GM12878 (cell line): ENCODE results near the gene RAB34. TPM values are rescaled to one million over a fixed set of nuclear protein-coding genes. Genes with fewer than 3 reads are reported as not detected.
A peak's percentile ranks its signal among the peaks of the same experiment; 100 is the strongest.

Source experiments
- ATF7 ChIP-seq: fragments of 450-650 bp; IDR thresholded peaks from 2 replicates; pipeline ENCODE4 v1.6.1; 2016; ENCODE audit warnings: low read depth, mild to moderate bottlenecking
- BACH1 ChIP-seq: fragments of 450-650 bp; IDR thresholded peaks from 2 replicates; pipeline ENCODE4 v1.6.1; 2017; ENCODE audit warnings: mild to moderate bottlenecking, borderline replicate concordance
- CBX5 ChIP-seq: sonication (generic); IDR thresholded peaks from 2 replicates; pipeline ENCODE4 v1.6.1; 2016; ENCODE audit warnings: low read depth, moderate library complexity, mild to moderate bottlenecking, inconsistent platforms
- CHD1 ChIP-seq: IDR thresholded peaks from 2 replicates; pipeline ENCODE4 v1.6.1; 2012; ENCODE audit warnings: low read depth, low read length, improper control_type of control experiment
- EGR1 ChIP-seq, 2 experiments: IDR thresholded peaks; 1 replicate in 1 of 2; 2 replicates in 1 of 2; pipeline ENCODE4 v1.6.1; 2011 to 2012; ENCODE audit warnings: low read depth in 2 of 2, low read length in 2 of 2, borderline replicate concordance in 1 of 2, mild to moderate bottlenecking in 1 of 2, moderate library complexity in 1 of 2
- ELK1 ChIP-seq: IDR thresholded peaks from 2 replicates; pipeline ENCODE4 v1.6.1; 2012; ENCODE audit warnings: low read depth, low read length, improper control_type of control experiment
- EP300 ChIP-seq, 2 experiments: fragments of 150-350 bp in 1 of 2; IDR thresholded peaks; 2 replicates each; pipeline ENCODE4 v1.6.1; 2011 to 2012; ENCODE audit warnings: low read depth in 2 of 2, low read length in 2 of 2, borderline replicate concordance in 1 of 2, improper control_type of control experiment in 1 of 2, inconsistent platforms in 1 of 2; ENCODE audit not compliant: control insufficient read depth in 1 of 2
- EZH2 ChIP-seq: IDR thresholded peaks from 2 replicates; pipeline ENCODE4 v1.6.1; 2012; ENCODE audit warnings: low read depth, mild to moderate bottlenecking, control low read depth, inconsistent platforms, low read length, borderline replicate concordance; ENCODE audit not compliant: control insufficient read depth
- HCFC1 ChIP-seq: fragments of 150-350 bp; IDR thresholded peaks from 2 replicates; pipeline ENCODE4 v1.6.1; 2014; ENCODE audit warnings: low read length
- IRF4 ChIP-seq: IDR thresholded peaks from 2 replicates; pipeline ENCODE4 v1.6.1; 2011; ENCODE audit warnings: low read depth, low read length
- JUNB ChIP-seq: IDR thresholded peaks from 2 replicates; pipeline ENCODE4 v1.6.1; 2016; ENCODE audit warnings: antibody characterized with exemption, mild to moderate bottlenecking
- KDM1A ChIP-seq: fragments of 200-600 bp; sonication (generic); IDR thresholded peaks from 2 replicates; pipeline ENCODE4 v1.6.1; 2016; ENCODE audit warnings: borderline replicate concordance
- MTA3 ChIP-seq: IDR thresholded peaks from 2 replicates; pipeline ENCODE4 v1.6.1; 2012; ENCODE audit warnings: low read length, inconsistent platforms, borderline replicate concordance
- NFXL1 ChIP-seq: fragments of 450-650 bp; IDR thresholded peaks from 2 replicates; pipeline ENCODE4 v1.6.1; 2017; ENCODE audit warnings: antibody characterized with exemption, mild to moderate bottlenecking, borderline replicate concordance
- POLR2A ChIP-seq: IDR thresholded peaks from 2 replicates; pipeline ENCODE4 v1.6.1; 2011; ENCODE audit warnings: low read depth, mild to moderate bottlenecking, low read length
- RAD21 ChIP-seq: IDR thresholded peaks from 2 replicates; pipeline ENCODE4 v1.6.1; 2011; ENCODE audit warnings: mild to moderate bottlenecking, low read depth, low read length, moderate library complexity; ENCODE audit not compliant: insufficient read depth
- SMAD1 ChIP-seq: fragments of 450-650 bp; IDR thresholded peaks from 2 replicates; pipeline ENCODE4 v1.6.1; 2018; ENCODE audit warnings: mild to moderate bottlenecking, low read depth; ENCODE audit not compliant: partially characterized antibody
- SMARCA5 ChIP-seq: fragments of 450-650 bp; IDR thresholded peaks from 2 replicates; pipeline ENCODE4 v1.6.1; 2017; ENCODE audit warnings: mild to moderate bottlenecking
- SPI1 ChIP-seq: IDR thresholded peaks from 2 replicates; pipeline ENCODE4 v1.6.1; 2011; ENCODE audit warnings: low read depth, mild to moderate bottlenecking, low read length, moderate library complexity, borderline replicate concordance; ENCODE audit not compliant: insufficient read depth
- SUPT20H ChIP-seq: IDR thresholded peaks from 2 replicates; pipeline ENCODE4 v1.6.1; 2011; ENCODE audit warnings: low read depth, mild to moderate bottlenecking, low read length, moderate library complexity, borderline replicate concordance; ENCODE audit not compliant: control insufficient read depth
- TBL1XR1 ChIP-seq: IDR thresholded peaks from 2 replicates; pipeline ENCODE4 v1.6.1; 2012; ENCODE audit warnings: low read depth, low read length, improper control_type of control experiment
- WRNIP1 ChIP-seq: IDR thresholded peaks from 2 replicates; pipeline ENCODE4 v1.6.1; 2011; ENCODE audit warnings: low read depth, low read length, improper control_type of control experiment, borderline replicate concordance
- YBX1 ChIP-seq: fragments of 450-650 bp; IDR thresholded peaks from 2 replicates; pipeline ENCODE4 v1.6.1; 2016; ENCODE audit warnings: antibody characterized with exemption
- ZBTB33 ChIP-seq: fragments of 450-650 bp; IDR thresholded peaks from 2 replicates; pipeline ENCODE4 v1.6.1; 2017; ENCODE audit warnings: mild to moderate bottlenecking
- ZNF217 ChIP-seq: fragments of 450-650 bp; IDR thresholded peaks from 2 replicates; pipeline ENCODE4 v1.6.1; 2017; ENCODE audit warnings: antibody characterized with exemption, mild to moderate bottlenecking
- ZNF24 ChIP-seq: fragments of 450-650 bp; IDR thresholded peaks from 2 replicates; pipeline ENCODE4 v1.6.1; 2017; ENCODE audit warnings: antibody characterized with exemption, mild to moderate bottlenecking
- ZNF274 ChIP-seq: IDR thresholded peaks from one replicate; pipeline ENCODE4 v1.8.0; 2011; ENCODE audit not compliant: insufficient read length, insufficient read depth
- polyA plus RNA-seq, 11 experiments: library from polyadenylated mRNA; depleted of rRNA in 4 of 11; unstranded in 6 of 11; stranded (reverse) in 5 of 11; fragments of >200 nt; fragmentation: Nextera tagmentation in 4 of 11; fragmentation: Illumina TruSeq in 1 of 11; extraction: Ambion mirVana in 4 of 11; extraction: Trizol in 1 of 11; gene quantifications; 1 replicate in 1 of 11; 2 replicates in 10 of 11; pipeline versions ENCODE4 v1.2.1 to v1.2.3, GENCODE V29; 2011 to 2016; ENCODE audit warnings: inconsistent platforms in 2 of 11, missing spikeins in 2 of 11, low read depth in 1 of 11
- total RNA-seq, 4 experiments: library from RNA; depleted of rRNA in 3 of 4; stranded (reverse); fragments of >200 nt in 3 of 4; fragmentation: Illumina TruSeq in 1 of 4; extraction: Trizol in 1 of 4; gene quantifications; 2 replicates each; pipeline versions ENCODE4 v1.2.1 to v1.2.3, GENCODE V29; 2013 to 2021

The RAB34 gene
- total and polyA plus RNA-seq, 10 of the 15 experiments (the other 5 are each of a cell fraction or from before 2014, with no cell fraction given): 0.37 to 46.4 (median 32.8) TPM

DNA sequence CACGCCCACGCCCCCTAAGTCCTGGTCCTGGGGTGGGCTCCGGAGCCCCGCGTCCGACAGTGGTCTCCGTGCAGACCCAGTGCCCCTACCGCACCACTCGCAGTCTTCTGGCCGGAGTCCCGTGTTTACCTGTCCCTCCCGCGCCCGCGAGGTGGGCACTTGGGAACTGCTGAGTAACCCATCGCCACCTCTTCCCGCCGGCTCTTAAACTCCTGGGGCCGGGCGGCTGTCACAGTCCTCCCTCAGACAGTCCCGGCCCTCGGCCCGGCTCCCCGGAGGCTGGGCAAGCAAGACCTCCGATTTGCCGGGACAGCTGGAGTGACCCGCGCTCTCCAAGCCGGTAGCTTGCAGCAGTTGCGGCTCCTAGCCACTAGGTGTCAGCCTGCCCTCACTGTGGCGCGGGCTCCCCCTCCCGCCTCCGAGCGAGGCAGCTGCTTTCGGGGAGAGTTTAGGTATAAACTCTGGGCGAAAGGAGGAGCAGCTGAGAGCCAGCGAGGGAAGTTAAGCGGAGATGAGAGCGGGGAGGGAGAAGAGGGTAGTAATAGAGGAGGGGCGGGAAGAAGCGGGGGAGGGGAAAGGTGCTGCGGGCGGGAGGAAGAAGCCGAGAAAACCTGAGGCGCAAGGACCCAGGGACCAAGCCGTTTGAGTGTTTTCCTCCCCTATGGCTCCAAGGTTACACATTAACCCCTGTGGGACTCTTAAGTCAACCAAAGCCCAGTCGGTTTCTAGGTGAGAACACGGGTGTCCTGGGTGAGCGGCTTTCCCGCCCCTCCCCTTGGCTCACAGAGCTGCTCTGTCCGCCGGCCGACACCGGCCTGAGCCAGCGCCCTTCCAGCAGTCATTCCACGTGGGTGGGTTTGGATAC, 9.2 kb upstream of the RAB34 start (continued):
- TF ChIP-seq HCFC1 (no peak; the same call in 1 of the 2 replicates), TBL1XR1 (peak; percentile 84; the same call in 1 of the 2 replicates), MTA3 (no peak), EGR1 (IDR thresholded peaks at IDR 0.05; ENCODE audit: borderline replicate concordance in 1 of 2, low read depth in 2 of 2, low read length in 2 of 2) (peak in 1 of 2 experiments; percentile 49; a peak in 1 of 3 replicates), NFXL1 (no peak), SMAD1 (no peak), BACH1 (peak; percentile 90), POLR2A (peak; percentile 71), ZNF24 (no peak), WRNIP1 (0 out of 2 replicates have a peak, but pooled peaks have one; percentile 22), SMARCA5 (peak; percentile 92), IRF4 (no peak), SUPT20H (no peak), ATF7 (peak; percentile 80), ZBTB33 (no peak), EZH2 (no peak), ELK1 (0 out of 2 replicates have a peak, but pooled peaks have one; percentile 35), ZNF274 (no peak), RAD21 (peak; percentile 98), SPI1 (no peak), JUNB (no peak), EP300 (IDR thresholded peaks at IDR 0.05; ENCODE audit: borderline replicate concordance in 1 of 2, control insufficient read depth in 1 of 2, low read depth in 2 of 2, low read length in 2 of 2) (peak; percentile 67 to 77; a peak in 3 of 4 replicates), ZNF217 (no peak), KDM1A (no peak), YBX1 (no peak), CHD1 (0 out of 2 replicates have a peak, but pooled peaks have one; percentile 48), CBX5 (no peak)
